ENCODE data around the gene PITPNM3. TPM values are rescaled to one million over a fixed set of nuclear protein-coding genes. Genes with fewer than 3 reads are reported as not detected.

PITPNM3 gene
- total RNA-seq, 4 donors from 2014 or later, result 4.0 to 10.9 (median 5.6) TPM

GRCh38 chr17:6528557-6528956, 27.8 kb downstream of the PITPNM3 start:
- no peak overlapping the region for H3K4me3 ChIP-seq (replicated peaks in 1 of 3)
- 68 to 77% methylated on average over 3 of the region's 3 CpGs for WGBS, 2 donors
- no peak overlapping the region for H3K27ac ChIP-seq
- H3K36me3 ChIP-seq, result no peaks in the 10 kb centered on the region
- intact Hi-C loops (cut with DNase I), result no loop called here
- DNase-seq, result no peak
- no peaks in the 10 kb centered on the region for H3K4me1 ChIP-seq
- TF ChIP-seq POLR2A (IDR thresholded peaks at IDR 0.05), result no peak
- TF ChIP-seq, protein P1, sequence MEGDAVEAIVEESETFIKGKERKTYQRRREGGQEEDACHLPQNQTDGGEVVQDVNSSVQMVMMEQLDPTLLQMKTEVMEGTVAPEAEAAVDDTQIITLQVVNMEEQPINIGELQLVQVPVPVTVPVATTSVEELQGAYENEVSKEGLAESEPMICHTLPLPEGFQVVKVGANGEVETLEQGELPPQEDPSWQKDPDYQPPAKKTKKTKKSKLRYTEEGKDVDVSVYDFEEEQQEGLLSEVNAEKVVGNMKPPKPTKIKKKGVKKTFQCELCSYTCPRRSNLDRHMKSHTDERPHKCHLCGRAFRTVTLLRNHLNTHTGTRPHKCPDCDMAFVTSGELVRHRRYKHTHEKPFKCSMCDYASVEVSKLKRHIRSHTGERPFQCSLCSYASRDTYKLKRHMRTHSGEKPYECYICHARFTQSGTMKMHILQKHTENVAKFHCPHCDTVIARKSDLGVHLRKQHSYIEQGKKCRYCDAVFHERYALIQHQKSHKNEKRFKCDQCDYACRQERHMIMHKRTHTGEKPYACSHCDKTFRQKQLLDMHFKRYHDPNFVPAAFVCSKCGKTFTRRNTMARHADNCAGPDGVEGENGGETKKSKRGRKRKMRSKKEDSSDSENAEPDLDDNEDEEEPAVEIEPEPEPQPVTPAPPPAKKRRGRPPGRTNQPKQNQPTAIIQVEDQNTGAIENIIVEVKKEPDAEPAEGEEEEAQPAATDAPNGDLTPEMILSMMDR (IDR thresholded peaks at IDR 0.05), result no peak
- H3K27me3 ChIP-seq, result no peaks in the 10 kb centered on the region
- H3K9me3 ChIP-seq, result no peaks in the 10 kb centered on the region

- Histone ChIP-seq H3K27me3 (no peaks in the 10 kb centered on the region), H3K4me3 (replicated peaks in 1 of 3) (no peak overlapping the region), H3K36me3 (no peaks in the 10 kb centered on the region), H3K27ac (no peak overlapping the region), H3K9me3 (no peaks in the 10 kb centered on the region), H3K4me1 (no peaks in the 10 kb centered on the region)
- 90 to 91% methylated on average over 6 of the region's 6 CpGs for WGBS, 2 donors
- TF ChIP-seq, protein P1 (IDR thresholded peaks at IDR 0.05), result no peak
- TF ChIP-seq POLR2A (IDR thresholded peaks at IDR 0.05), result no peak
- intact Hi-C loops (cut with DNase I), result no loop called here
- DNase-seq, result no peak
Observed at GRCh38 chr17:6526362-6527152, 29.8 kb downstream of the PITPNM3 start.

DNA sequence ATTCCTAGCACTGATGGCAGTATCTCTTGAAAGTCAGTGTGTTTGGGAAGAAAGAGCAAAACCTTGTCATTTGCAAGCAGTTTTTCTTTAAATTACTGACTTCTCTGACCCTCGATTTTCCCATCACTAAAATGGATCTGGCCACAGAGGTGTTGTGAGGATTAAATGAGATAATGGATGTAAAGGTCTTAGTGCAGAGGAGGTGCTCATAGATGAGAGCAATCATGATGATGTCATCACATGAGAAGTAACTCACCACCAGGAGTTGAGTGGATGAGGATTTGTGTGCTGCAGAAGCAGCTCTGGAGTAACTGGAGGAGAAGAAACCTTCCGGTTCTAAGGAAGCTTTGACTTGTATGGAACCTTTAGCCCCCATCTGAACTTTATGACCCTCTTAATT, 30.6 kb downstream of the PITPNM3 start:
- Histone ChIP-seq H3K36me3 (no peaks in the 10 kb centered on the region), H3K9me3 (no peaks in the 10 kb centered on the region), H3K4me3 (replicated peaks in 1 of 3) (no peak overlapping the region), H3K4me1 (no peaks in the 10 kb centered on the region), H3K27ac (no peak overlapping the region), H3K27me3 (no peaks in the 10 kb centered on the region)
- TF ChIP-seq, protein P1 (IDR thresholded peaks at IDR 0.05), result no peak
- no peak for TF ChIP-seq POLR2A (IDR thresholded peaks at IDR 0.05)
- no peak for DNase-seq
- intact Hi-C loops (cut with DNase I), result no loop called here
- 94 to 96% methylated on average over 2 of the region's 2 CpGs for WGBS, 2 donors

DNA sequence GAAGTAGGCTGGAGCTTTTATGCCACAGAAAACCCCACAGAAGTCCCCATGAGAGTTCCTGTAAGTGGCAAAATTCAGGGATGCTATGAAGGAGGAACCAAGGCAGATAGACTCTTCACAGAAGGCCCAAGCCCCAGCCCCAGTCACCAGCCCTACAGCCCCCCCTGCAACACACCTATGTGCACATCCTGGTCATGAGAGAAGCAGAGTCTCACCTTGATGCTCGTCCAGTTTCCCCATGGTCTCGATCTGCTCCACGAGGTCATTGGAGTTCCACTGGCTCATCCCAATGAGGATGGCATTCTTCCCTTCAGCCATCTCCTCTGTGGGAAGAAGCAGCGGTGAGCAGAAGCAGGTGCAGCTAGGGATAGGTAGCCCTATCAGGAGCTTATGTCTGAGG, 31.2 kb downstream of the PITPNM3 start:
- Histone ChIP-seq H3K4me3 (replicated peaks in 1 of 3) (no peak overlapping the region), H3K27me3 (no peaks in the 10 kb centered on the region), H3K36me3 (no peaks in the 10 kb centered on the region), H3K27ac (no peak overlapping the region), H3K4me1 (no peaks in the 10 kb centered on the region), H3K9me3 (no peaks in the 10 kb centered on the region)
- WGBS, 2 donors, result 85 to 94% methylated on average over 4 of the region's 4 CpGs
- no peak for TF ChIP-seq POLR2A (IDR thresholded peaks at IDR 0.05)
- TF ChIP-seq, protein P1 (IDR thresholded peaks at IDR 0.05), result no peak
- DNase-seq, result no peak
- intact Hi-C loops (cut with DNase I), result no loop called here

GRCh38 chr17:6524520-6524919, 31.8 kb downstream of the PITPNM3 start:
- no peak for TF ChIP-seq POLR2A (IDR thresholded peaks at IDR 0.05)
- TF ChIP-seq, protein P1 (IDR thresholded peaks at IDR 0.05), result no peak
- Histone ChIP-seq H3K9me3 (no peaks in the 10 kb centered on the region), H3K4me1 (no peaks in the 10 kb centered on the region), H3K27ac (no peak overlapping the region), H3K36me3 (no peaks in the 10 kb centered on the region), H3K27me3 (no peaks in the 10 kb centered on the region), H3K4me3 (replicated peaks in 1 of 3) (no peak overlapping the region)
- DNase-seq, result no peak
- WGBS, 2 donors, result 82 to 92% methylated on average over 4 of the region's 4 CpGs
- intact Hi-C loops (cut with DNase I), result no loop called here
